Suprapubic skin (tissue), 4 donors: Measurements from ENCODE around the gene JAZF1.

Source experiments
- CTCF ChIP-seq, 2 donors: fragments of 200-600 bp in 1 of 2; fragments of 450-650 bp in 1 of 2; sonication (generic) in 1 of 2; IDR thresholded peaks; one replicate each; pipeline ENCODE4 v1.5.1; 2016 to 2019; ENCODE audit warnings: antibody characterized with exemption in 2 of 2, mild to moderate bottlenecking in 1 of 2, moderate library complexity in 1 of 2
- POLR2A ChIP-seq, 2 donors: fragments of 450-650 bp; IDR thresholded peaks; one replicate each; pipeline ENCODE4 v1.6.1; 2017; ENCODE audit warnings: antibody characterized with exemption in 2 of 2, mild to moderate bottlenecking in 2 of 2, moderate library complexity in 2 of 2
- POLR2AphosphoS5 ChIP-seq, 3 donors: sonication (generic); formaldehyde crosslinking; IDR thresholded peaks; one replicate each; pipeline ENCODE4 v1.6.1; 2017; ENCODE audit warnings: antibody characterized with exemption in 3 of 3

GRCh38 chr7:28112883-28113540 lies 67.6 kb downstream of the JAZF1 start:
- TF ChIP-seq POLR2A (IDR thresholded peaks at IDR 0.05) (no peak), POLR2AphosphoS5 (IDR thresholded peaks at IDR 0.05) (no peak), CTCF (IDR thresholded peaks at IDR 0.05) (no peak)
